ENCODE measurements around the gene FUT4.

DNA sequence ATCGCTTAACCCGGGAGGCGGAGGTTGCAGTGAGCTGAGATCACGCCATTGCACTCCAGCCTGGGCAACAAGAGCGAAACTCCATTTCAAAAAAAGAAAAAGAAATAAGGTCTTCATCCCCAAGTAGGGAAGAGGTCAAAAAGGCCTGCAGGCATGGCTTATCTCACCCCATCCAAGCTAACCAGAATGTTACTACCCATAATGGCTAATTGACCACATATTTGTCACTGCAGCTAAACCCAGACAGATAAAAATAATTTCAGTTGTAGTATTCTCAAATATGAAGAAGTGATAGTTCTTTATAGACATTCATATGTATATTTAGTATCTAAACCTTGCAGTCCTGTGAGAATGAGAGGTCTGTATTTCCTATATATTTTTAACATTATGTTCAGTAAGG is 41.3 kb downstream of the FUT4 start:
- TF ChIP-seq YY1 (IDR thresholded peaks at IDR 0.05; ENCODE audit: insufficient read depth, insufficient read length) (no peak), ZNF274 (IDR thresholded peaks at IDR 0.05; ENCODE audit: low read depth, low read length) (no peak), SUZ12 (IDR thresholded peaks at IDR 0.05; ENCODE audit: extremely low read depth, insufficient read depth, insufficient read length) (no peak)
